Esophagus squamous epithelium (tissue), 4 donors: Measurements from ENCODE around the gene SEM1.

Experiments
- CTCF ChIP-seq, 6 experiments: fragments of 450-650 bp in 4 of 6; fragments of 200-600 bp in 2 of 6; sonication (generic) in 2 of 6; IDR thresholded peaks; one replicate each; pipeline ENCODE4 v1.5.1; 2016 to 2019; ENCODE audit warnings: antibody characterized with exemption in 6 of 6, mild to moderate bottlenecking in 4 of 6, moderate library complexity in 4 of 6
- POLR2A ChIP-seq, 4 donors: fragments of 450-650 bp; IDR thresholded peaks; one replicate each; pipeline ENCODE4 v1.6.1; 2017; ENCODE audit warnings: antibody characterized with exemption in 4 of 4, mild to moderate bottlenecking in 4 of 4, moderate library complexity in 3 of 4

DNA sequence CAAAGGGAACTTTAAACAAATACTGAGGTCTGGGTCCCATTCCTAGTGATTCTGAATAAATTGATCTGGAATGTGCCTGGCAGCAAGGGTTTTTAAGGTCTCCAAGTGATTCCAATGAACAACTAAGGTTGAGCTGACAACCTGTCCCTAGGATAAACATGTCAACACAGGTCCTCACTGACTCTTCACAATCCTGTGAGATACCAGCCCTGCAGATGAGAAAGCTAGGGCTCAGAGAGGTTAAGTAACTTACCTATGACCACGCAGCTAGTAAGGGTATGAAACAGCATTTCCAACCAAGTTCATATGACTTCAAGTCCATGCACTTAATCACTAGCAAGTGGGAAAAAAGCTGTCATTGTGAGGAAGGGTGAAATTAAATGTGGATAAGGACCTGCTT is 44.0 kb downstream of the SEM1 start:
- TF ChIP-seq POLR2A (IDR thresholded peaks at IDR 0.05) (no peak), CTCF (IDR thresholded peaks at IDR 0.05) (no peak)
